Adipose tissue (tissue), 3 donors: Measurements from ENCODE around the gene FLNC. TPM values are rescaled to one million over a fixed set of nuclear protein-coding genes. Genes with fewer than 3 reads are reported as not detected.

Source experiments
- H3K27ac ChIP-seq: one replicate; pipeline ENCODE4 v1.5.1; 2013; ENCODE audit warnings: low read depth, low read length
- WGBS, 3 donors: extraction: QIAGEN DNeasy Blood & Tissue Kit; methylation state at CpG; one replicate each; pipeline ENCODE4 v1.1.7; 2013; 5-methylcytosine and 5-hydroxymethylcytosine counted together
- polyA plus RNA-seq, 3 donors: library from polyadenylated mRNA; stranded (reverse); fragments of 200-250 nt; gene quantifications; one replicate each; pipeline ENCODE4 v1.2.3, GENCODE V29; 2013
- donor health status: healthy with polysubstance abuse.
- donor health status: Bipolar disorder and iron deficiency.
- donor health status: healthy.

The FLNC gene
- polyA plus RNA-seq, 3 donors = 5.8 to 9.3 (median 7.3) TPM

- WGBS, 3 donors = 77 to 97% (median 91%) methylated on average over 12 to 13 of the region's 13 CpGs
- H3K27ac ChIP-seq = no peak overlapping the region
Observed at GRCh38 chr7:128839751-128840177, 9.6 kb downstream of the FLNC start.

GRCh38 chr7:128840326-128841170 is 10.3 kb downstream of the FLNC start:
- 86 to 93% (median 90%) methylated on average over 21 to 23 of the region's 23 CpGs for WGBS, 3 donors
- no peak overlapping the region for H3K27ac ChIP-seq

GRCh38 chr7:128841171-128841690 is 11.0 kb downstream of the FLNC start:
- WGBS, 3 donors = 85 to 91% (median 89%) methylated on average over 17 of the region's 17 CpGs
- H3K27ac ChIP-seq = no peak overlapping the region

- 39 to 64% (median 60%) methylated on average over 32 to 35 of the region's 35 CpGs for WGBS, 3 donors
- H3K27ac ChIP-seq = no peak overlapping the region
Observed at GRCh38 chr7:128841921-128842673, 11.9 kb downstream of the FLNC start.

- no peak overlapping the region for H3K27ac ChIP-seq
- WGBS, 3 donors = 89 to 96% (median 90%) methylated on average over 37 to 38 of the region's 38 CpGs
Observed at GRCh38 chr7:128842674-128843641, 12.8 kb downstream of the FLNC start.

- WGBS, 3 donors = 90 to 92% (median 91%) methylated on average over 17 of the region's 17 CpGs
- no peak overlapping the region for H3K27ac ChIP-seq
Observed at GRCh38 chr7:128843938-128844621, 13.9 kb downstream of the FLNC start.

- 92 to 96% (median 95%) methylated on average over 25 of the region's 25 CpGs for whole genome bisulfite sequencing, 3 donors
- no peak overlapping the region for H3K27ac ChIP-seq
Observed at GRCh38 chr7:128844777-128845311, 14.6 kb downstream of the FLNC start.

- WGBS, 3 donors = 75 to 87% (median 82%) methylated on average over 5 of the region's 5 CpGs
- H3K27ac ChIP-seq = no peak overlapping the region
Observed at GRCh38 chr7:128845475-128845874, 15.3 kb downstream of the FLNC start.

GRCh38 chr7:128845987-128846386 is 15.8 kb downstream of the FLNC start:
- H3K27ac ChIP-seq = no peak overlapping the region
- 83 to 90% (median 84%) methylated on average over 17 to 19 of the region's 19 CpGs for WGBS, 3 donors

- H3K27ac ChIP-seq = no peak overlapping the region
Observed at GRCh38 chr7:128846781-128847444, 16.7 kb downstream of the FLNC start.

GRCh38 chr7:128847721-128848211 is 17.6 kb downstream of the FLNC start:
- 89 to 94% (median 91%) methylated on average over 14 to 17 of the region's 17 CpGs for WGBS, 3 donors

More at GRCh38 chr7:128846781-128847444, 16.7 kb downstream of the FLNC start:
- 80 to 88% (median 87%) methylated on average over 14 of the region's 14 CpGs for WGBS, 3 donors

GRCh38 chr7:128848289-128849155 is 18.3 kb downstream of the FLNC start:
- H3K27ac ChIP-seq = no peak overlapping the region

More at GRCh38 chr7:128847721-128848211, 17.6 kb downstream of the FLNC start:
- H3K27ac ChIP-seq = no peak overlapping the region

GRCh38 chr7:128849156-128849515 is 18.9 kb downstream of the FLNC start:
- WGBS, 3 donors = 93 to 98% (median 96%) methylated on average over 15 to 16 of the region's 16 CpGs
- no peak overlapping the region for H3K27ac ChIP-seq

More at GRCh38 chr7:128848289-128849155, 18.3 kb downstream of the FLNC start:
- WGBS, 3 donors = 92 to 95% (median 94%) methylated on average over 30 to 31 of the region's 31 CpGs

- WGBS, 3 donors = 84 to 93% (median 90%) methylated on average over 18 of the region's 18 CpGs
- no peak overlapping the region for H3K27ac ChIP-seq
Observed at GRCh38 chr7:128849804-128850490, 19.7 kb downstream of the FLNC start.
